Tibial nerve (tissue), 3 donors: ENCODE measurements around the gene C4orf36.

Experiments used
- CTCF ChIP-seq, 5 experiments: fragments of 200-600 bp in 3 of 5; fragments of 450-650 bp in 2 of 5; sonication (generic) in 3 of 5; IDR thresholded peaks; one replicate each; pipeline ENCODE4 v1.5.1; 2016 to 2019; ENCODE audit warnings: antibody characterized with exemption in 5 of 5, mild to moderate bottlenecking in 3 of 5, moderate library complexity in 2 of 5
- POLR2A ChIP-seq, 2 donors: fragments of 450-650 bp; IDR thresholded peaks; one replicate each; pipeline ENCODE4 v1.6.1; 2017; ENCODE audit warnings: antibody characterized with exemption in 2 of 2, mild to moderate bottlenecking in 2 of 2, moderate library complexity in 2 of 2

- TF ChIP-seq POLR2A (IDR thresholded peaks at IDR 0.05) (no peak), CTCF (IDR thresholded peaks at IDR 0.05) (no peak)
Observed at GRCh38 chr4:86853209-86853608, 39.0 kb downstream of the C4orf36 start.
